Subcutaneous adipose tissue (tissue), 4 donors: Measurements from ENCODE around the gene METTL26. TPM values are rescaled to one million over a fixed set of nuclear protein-coding genes. Genes with fewer than 3 reads are reported as not detected.

Experiments used
- total RNA-seq, 4 donors: library from RNA; depleted of rRNA; stranded (reverse); fragments of >200 nt; gene quantifications; one replicate each; pipeline ENCODE4 v1.1.0, GENCODE V29; 2016
- TF ChIP-seq, protein P1 (sequence below): fragments of 450-650 bp; IDR thresholded peaks from one replicate; pipeline ENCODE4 v1.5.1; 2016; ENCODE audit warnings: low read depth, mild to moderate bottlenecking, control low read depth, antibody characterized with exemption, moderate library complexity

Gene METTL26
- total RNA-seq, 4 donors from 2014 or later, result 72.2 to 199 (median 117) TPM

DNA sequence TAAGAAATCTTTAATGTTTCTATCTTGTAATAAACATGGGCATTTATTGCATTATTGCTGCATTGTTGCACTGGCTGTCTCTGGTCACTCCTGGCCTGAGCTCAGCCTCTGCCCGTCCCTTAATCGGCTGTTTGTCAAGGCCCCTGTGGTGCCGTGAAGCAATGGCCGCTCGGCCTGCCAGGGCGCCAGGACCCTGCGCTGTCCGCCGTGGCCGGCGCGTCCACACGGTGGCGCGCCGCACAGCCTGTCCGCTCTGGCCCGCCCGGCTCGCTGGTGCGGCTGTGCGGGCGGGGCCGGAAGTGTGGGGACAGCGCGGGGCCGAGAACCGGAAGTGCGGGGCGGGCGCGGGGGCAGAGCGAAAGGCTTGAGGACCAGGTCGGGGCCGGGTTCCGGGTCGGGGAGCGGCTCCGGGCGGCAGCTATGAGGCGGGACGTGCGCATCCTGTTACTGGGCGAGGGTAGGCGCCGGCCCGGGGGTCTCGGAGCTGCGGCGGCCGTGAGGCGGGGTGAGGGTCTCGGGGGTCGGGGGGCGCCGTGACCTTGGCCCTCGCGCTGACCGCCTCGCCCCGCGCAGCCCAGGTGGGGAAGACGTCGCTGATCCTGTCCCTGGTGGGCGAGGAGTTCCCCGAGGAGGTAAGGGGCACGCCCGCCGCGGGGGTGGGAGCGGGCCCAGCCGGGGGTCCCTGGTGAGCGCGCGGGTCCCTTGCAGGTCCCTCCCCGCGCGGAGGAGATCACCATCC, 31.8 kb upstream of the METTL26 start, which contains the start of gene RHOT2:
RHOT2 (plus strand) TSS at position 353 of the 739 bp plus-strand sequence; CDS start at position 421, 68 bp downstream.
- TF ChIP-seq, protein P1, sequence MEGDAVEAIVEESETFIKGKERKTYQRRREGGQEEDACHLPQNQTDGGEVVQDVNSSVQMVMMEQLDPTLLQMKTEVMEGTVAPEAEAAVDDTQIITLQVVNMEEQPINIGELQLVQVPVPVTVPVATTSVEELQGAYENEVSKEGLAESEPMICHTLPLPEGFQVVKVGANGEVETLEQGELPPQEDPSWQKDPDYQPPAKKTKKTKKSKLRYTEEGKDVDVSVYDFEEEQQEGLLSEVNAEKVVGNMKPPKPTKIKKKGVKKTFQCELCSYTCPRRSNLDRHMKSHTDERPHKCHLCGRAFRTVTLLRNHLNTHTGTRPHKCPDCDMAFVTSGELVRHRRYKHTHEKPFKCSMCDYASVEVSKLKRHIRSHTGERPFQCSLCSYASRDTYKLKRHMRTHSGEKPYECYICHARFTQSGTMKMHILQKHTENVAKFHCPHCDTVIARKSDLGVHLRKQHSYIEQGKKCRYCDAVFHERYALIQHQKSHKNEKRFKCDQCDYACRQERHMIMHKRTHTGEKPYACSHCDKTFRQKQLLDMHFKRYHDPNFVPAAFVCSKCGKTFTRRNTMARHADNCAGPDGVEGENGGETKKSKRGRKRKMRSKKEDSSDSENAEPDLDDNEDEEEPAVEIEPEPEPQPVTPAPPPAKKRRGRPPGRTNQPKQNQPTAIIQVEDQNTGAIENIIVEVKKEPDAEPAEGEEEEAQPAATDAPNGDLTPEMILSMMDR, result no peak

DNA sequence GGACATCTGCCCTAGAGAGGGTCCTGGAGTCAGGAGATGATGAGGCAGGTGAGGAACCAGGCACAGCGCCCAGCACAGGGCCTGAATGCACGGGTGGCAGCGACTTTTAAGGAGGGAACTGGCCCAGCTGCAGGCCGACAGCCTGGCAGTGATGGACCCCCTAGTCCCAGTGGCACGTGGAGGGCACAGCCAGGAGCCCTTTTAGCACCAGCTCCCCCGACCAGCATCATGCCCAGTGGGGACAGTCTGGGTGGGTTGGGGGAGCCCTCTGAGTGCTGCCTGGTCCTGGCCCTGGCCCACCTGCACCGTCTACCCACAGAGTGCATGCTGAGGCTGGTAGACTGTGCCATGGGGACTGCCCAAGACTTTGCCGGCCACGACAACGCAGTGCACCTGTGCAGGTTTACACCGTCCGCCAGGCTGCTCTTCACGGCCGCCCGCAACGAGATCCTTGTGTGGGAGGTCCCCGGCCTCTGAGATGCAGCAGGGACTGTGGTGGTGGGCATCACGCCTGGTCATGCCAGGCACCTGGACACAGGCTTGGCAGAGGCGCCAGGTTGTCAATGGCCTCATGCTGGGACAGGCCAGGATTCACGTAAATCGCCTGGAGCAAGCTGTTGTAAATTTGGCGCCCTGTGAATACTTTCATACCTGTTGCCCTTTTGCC, 31.1 kb upstream of the METTL26 start:
- TF ChIP-seq, protein P1, result no peak

DNA sequence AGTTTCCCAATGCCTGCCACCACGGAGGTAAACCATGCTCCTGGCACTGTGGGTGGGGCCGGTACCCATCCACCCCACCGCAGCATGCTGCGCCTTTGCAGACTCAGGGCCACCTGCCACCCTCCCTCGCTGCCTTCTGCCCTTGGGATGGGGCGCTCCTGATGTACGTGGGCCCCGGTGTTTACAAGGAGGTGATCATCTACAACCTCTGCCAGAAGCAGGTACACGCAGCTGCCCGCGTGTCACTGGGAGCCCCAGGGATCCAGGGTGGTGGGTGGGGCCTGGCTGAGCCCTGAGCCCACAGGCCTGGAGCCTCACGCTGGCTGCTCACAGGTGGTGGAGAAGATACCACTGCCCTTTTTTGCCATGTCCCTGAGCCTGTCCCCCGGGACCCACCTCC, 30.5 kb upstream of the METTL26 start:
- TF ChIP-seq, protein P1, result no peak

DNA sequence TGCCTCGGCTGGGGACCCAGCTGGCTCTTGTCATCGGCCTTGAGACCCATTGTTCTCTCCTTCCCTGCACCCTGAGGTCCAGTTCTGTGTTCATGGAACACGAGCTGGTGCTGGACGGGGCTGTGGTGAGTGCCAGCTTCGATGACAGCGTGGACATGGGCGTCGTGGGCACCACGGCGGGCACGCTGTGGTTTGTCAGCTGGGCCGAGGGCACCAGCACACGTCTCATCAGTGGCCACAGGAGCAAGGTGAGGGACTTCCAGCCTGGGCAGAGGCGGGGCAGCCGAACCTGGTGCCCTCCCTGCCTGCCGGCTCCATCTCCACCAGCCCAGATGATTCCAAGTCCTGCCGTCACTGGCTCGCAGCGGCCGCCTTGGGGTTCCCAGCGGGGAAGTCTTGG, 26.5 kb upstream of the METTL26 start:
- TF ChIP-seq, protein P1, result no peak

DNA sequence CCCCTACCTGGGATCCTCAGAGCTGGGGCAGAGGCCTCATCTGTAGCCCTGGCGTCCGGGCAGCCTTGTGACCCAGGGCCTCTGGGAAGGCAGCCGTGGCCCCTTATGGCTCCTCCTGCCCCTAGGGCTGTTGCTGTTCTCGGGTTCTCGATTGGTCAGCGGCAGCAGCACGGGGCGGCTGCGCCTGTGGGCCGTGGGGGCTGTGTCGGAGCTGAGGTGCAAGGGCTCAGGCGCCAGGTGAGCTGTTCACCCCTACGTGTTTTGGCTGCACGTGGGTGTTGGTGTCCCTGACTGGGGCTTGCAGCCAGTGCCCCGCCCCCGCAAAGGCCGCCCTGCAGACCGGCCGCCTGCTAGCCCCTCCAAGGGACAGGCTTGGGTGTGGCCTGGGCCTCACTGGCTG, 26.0 kb upstream of the METTL26 start:
- TF ChIP-seq, protein P1, result no peak

DNA sequence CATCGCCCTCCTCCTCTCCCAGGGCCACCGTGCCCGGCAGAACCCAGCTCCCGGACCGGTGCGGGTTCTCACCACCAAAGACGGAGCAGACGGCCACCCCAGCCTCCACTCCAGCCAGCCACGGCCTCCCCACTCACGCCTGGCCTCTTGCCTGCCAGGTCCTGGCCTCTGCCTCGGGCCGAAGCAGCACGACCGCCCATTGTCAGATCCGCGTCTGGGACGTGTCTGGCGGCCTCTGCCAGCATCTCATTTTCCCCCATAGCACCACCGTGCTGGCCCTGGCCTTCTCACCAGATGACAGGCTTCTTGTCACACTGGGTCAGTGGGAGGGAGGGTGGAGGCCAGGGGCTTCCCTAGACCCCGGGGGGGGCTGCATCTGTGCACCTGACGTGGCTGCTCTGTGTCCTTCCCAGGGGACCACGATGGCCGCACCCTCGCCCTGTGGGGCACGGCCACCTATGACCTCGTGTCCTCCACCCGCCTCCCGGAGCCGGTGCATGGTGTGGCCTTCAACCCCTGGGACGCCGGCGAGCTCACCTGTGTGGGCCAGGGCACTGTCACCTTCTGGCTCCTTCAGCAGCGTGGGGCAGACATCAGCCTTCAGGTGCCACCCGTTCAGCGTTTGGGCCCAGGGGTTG, 25.2 kb upstream of the METTL26 start:
- TF ChIP-seq, protein P1, result no peak
